Measurements from ENCODE around the gene VTN.

GRCh38 chr17:28327709-28328108 is 42.4 kb downstream of the VTN start:
- TF ChIP-seq CTCF (IDR thresholded peaks at IDR 0.05): no peak
- TF ChIP-seq POLR2A (IDR thresholded peaks at IDR 0.05): no peak
- TF ChIP-seq POLR2AphosphoS5 (IDR thresholded peaks at IDR 0.05): no peak

All from upper lobe of left lung (tissue), 4 donors.